Keratinocyte (primary cell): Measurements from ENCODE around the gene DCLRE1C. TPM values are rescaled to one million over a fixed set of nuclear protein-coding genes. Genes with fewer than 3 reads are reported as not detected.
A peak's percentile ranks its signal among the peaks of the same experiment; 100 is the strongest.

Experiments used
- DNase-seq: peaks from one replicate; pipeline ENCODE4 v3.0.0-alpha.2; 2011; ENCODE audit warnings: low read depth, missing footprints, low spot score
- FAIRE-seq: peaks from 2 replicates; lab custom pipeline; 2011; peaks lifted over from hg19 to GRCh38; lab: Jason Lieb, UNC
- H2AFZ ChIP-seq: 2 replicates; pipeline ENCODE4 v1.6.0; 2012; ENCODE audit warnings: low read length, control low read depth, inconsistent platforms; ENCODE audit not compliant: control insufficient read depth
- H3K27ac ChIP-seq: 2 replicates; pipeline ENCODE4 v1.5.1; 2011; ENCODE audit warnings: low read length; ENCODE audit not compliant: control insufficient read depth, insufficient read depth
- H3K27me3 ChIP-seq: 3 replicates; pipeline ENCODE4 v1.6.0; 2011; ENCODE audit warnings: low read length; ENCODE audit not compliant: control insufficient read depth, insufficient read depth; ENCODE audit errors: extremely low read depth
- H3K36me3 ChIP-seq, 2 experiments: 2 replicates in 1 of 2; 3 replicates in 1 of 2; pipeline ENCODE4 v1.5.1; 2011; ENCODE audit warnings: low read length in 2 of 2, mild to moderate bottlenecking in 1 of 2; ENCODE audit not compliant: control insufficient read depth in 2 of 2, insufficient read depth in 2 of 2; ENCODE audit errors: extremely low read depth in 1 of 2
- H3K4me1 ChIP-seq: 3 replicates; pipeline ENCODE4 v1.5.1; 2011; ENCODE audit warnings: low read length; ENCODE audit not compliant: control insufficient read depth, insufficient read depth; ENCODE audit errors: extremely low read depth
- H3K4me2 ChIP-seq: 3 replicates; pipeline ENCODE4 v1.6.0; 2011; ENCODE audit warnings: low read depth, low read length; ENCODE audit not compliant: control insufficient read depth, insufficient read depth; ENCODE audit errors: extremely low read depth
- H3K4me3 ChIP-seq, 3 experiments: fragments of 200-600 bp in 1 of 3; sonication (generic) in 1 of 3; 2 replicates in 2 of 3; 3 replicates in 1 of 3; pipeline ENCODE4 v1.5.1; 2011 to 2016; ENCODE audit warnings: low read length in 3 of 3, mild to moderate bottlenecking in 3 of 3, control low read depth in 2 of 3, inconsistent platforms in 1 of 3, low read depth in 1 of 3, mixed read lengths in 1 of 3, mixed run types in 1 of 3, moderate library complexity in 1 of 3; ENCODE audit not compliant: control insufficient read depth in 2 of 3, insufficient read depth in 2 of 3; ENCODE audit errors: extremely low read depth in 1 of 3
- H3K79me2 ChIP-seq: 2 replicates; pipeline ENCODE4 v1.6.0; 2012; ENCODE audit warnings: low read length; ENCODE audit not compliant: control insufficient read depth, insufficient read depth
- H3K9ac ChIP-seq: 3 replicates; pipeline ENCODE4 v1.6.0; 2011; ENCODE audit warnings: low read length; ENCODE audit not compliant: control insufficient read depth, insufficient read depth; ENCODE audit errors: extremely low read depth
- H3K9me1 ChIP-seq: 3 replicates; pipeline ENCODE4 v1.6.0; 2011; ENCODE audit warnings: low read length; ENCODE audit not compliant: control insufficient read depth, insufficient read depth; ENCODE audit errors: extremely low read depth
- H3K9me3 ChIP-seq: 2 replicates; pipeline ENCODE4 v1.5.1; 2012; ENCODE audit warnings: low read depth, low read length; ENCODE audit not compliant: control insufficient read depth
- H4K20me1 ChIP-seq: 3 replicates; pipeline ENCODE4 v1.6.0; 2011; ENCODE audit warnings: low read length; ENCODE audit not compliant: control insufficient read depth, insufficient read depth; ENCODE audit errors: extremely low read depth
- CTCF ChIP-seq, 3 experiments: IDR thresholded peaks in 1 of 3; conservative IDR thresholded peaks in 1 of 3; optimal IDR thresholded peaks in 1 of 3; 2 replicates in 2 of 3; 3 replicates in 1 of 3; pipeline versions ENCODE3 to v1.5.1; 2011; ENCODE audit warnings: low read length in 3 of 3, mild to moderate bottlenecking in 3 of 3, moderate library complexity in 2 of 3, control low read depth in 1 of 3, inconsistent platforms in 1 of 3; ENCODE audit not compliant: insufficient read depth in 2 of 3; ENCODE audit errors: extremely low read depth in 1 of 3
- EZH2 ChIP-seq: IDR thresholded peaks from one replicate; pipeline ENCODE4 v1.6.1; 2012; ENCODE audit warnings: inconsistent platforms, mild to moderate bottlenecking, low read length, moderate library complexity
- dilution Hi-C: fragments of 300-500 bp; cut with MboI; formaldehyde crosslinking; loops from one replicate; pipeline ENCODE4 v1.7.0; 2020; ENCODE audit warnings: low sequenced_read_pairs; ENCODE audit not compliant: extremely low pct_ligation_motif_present
- polyA plus RNA-seq, 5 experiments: library from polyadenylated mRNA; depleted of rRNA in 3 of 5; stranded (reverse) in 3 of 5; stranded (forward) in 1 of 5; unstranded in 1 of 5; fragments of >200 nt; gene quantifications; 1 replicate in 1 of 5; 2 replicates in 3 of 5; 3 replicates in 1 of 5; pipeline versions ENCODE4 v1.2.1 to v1.2.3, GENCODE V29; 2011 to 2012; ENCODE audit warnings: missing spikeins in 2 of 5, low read depth in 1 of 5, low replicate concordance in 1 of 5

DCLRE1C gene
- polyA plus RNA-seq, 1 donor (not counting 4 experiments of a cell fraction or from before 2014, with no cell fraction given): 9.1 TPM

GRCh38 chr10:14884082-14884481 lies 69.8 kb downstream of the DCLRE1C start:
- dilution Hi-C loops: no loop called here
- TF ChIP-seq CTCF (optimal IDR thresholded peaks at IDR 0.05 in 1 of 3, IDR thresholded peaks at IDR 0.05 in 1 of 3, conservative IDR thresholded peaks at IDR 0.05 in 1 of 3; ENCODE audit: extremely low read depth in 1 of 3, insufficient read depth in 2 of 3, low read length in 3 of 3): no peak
- TF ChIP-seq EZH2: no peak
- Histone ChIP-seq H3K9me3 (no peaks in the 10 kb centered on the region), H3K9ac (no peak overlapping the region), H3K36me3 (peaks cover 2 to 8% of the 10 kb centered on the region in 2 experiments), H3K27ac (no peak overlapping the region), H3K79me2 (peaks cover 81% of the 10 kb centered on the region), H3K4me2 (no peak overlapping the region), H4K20me1 (no peaks in the 10 kb centered on the region), H3K4me3 (no peak overlapping the region), H3K27me3 (no peaks in the 10 kb centered on the region), H3K9me1 (peaks cover 2% of the 10 kb centered on the region), H2AFZ (no peak overlapping the region), H3K4me1 (peaks cover 8% of the 10 kb centered on the region)
- DNase-seq: no peak
- FAIRE-seq: no peak

GRCh38 chr10:14880229-14880628 lies 73.7 kb downstream of the DCLRE1C start:
- Histone ChIP-seq H3K4me3 (peak overlapping the region; percentile 0 to 89 (median 80)), H3K36me3 (peaks cover 2 to 7% of the 10 kb centered on the region in 2 experiments), H2AFZ (peak overlapping the region; percentile 76), H3K27ac (peak overlapping the region; percentile 96), H3K9me1 (peaks cover 2% of the 10 kb centered on the region), H4K20me1 (no peaks in the 10 kb centered on the region), H3K9ac (peak overlapping the region; percentile 99), H3K4me1 (peaks cover 20% of the 10 kb centered on the region), H3K27me3 (no peaks in the 10 kb centered on the region), H3K4me2 (peak overlapping the region; percentile 97), H3K79me2 (peaks cover 77% of the 10 kb centered on the region), H3K9me3 (no peaks in the 10 kb centered on the region)
- dilution Hi-C loops: no loop called here
- TF ChIP-seq CTCF (optimal IDR thresholded peaks at IDR 0.05 in 1 of 3, IDR thresholded peaks at IDR 0.05 in 1 of 3, conservative IDR thresholded peaks at IDR 0.05 in 1 of 3; ENCODE audit: extremely low read depth in 1 of 3, insufficient read depth in 2 of 3, low read length in 3 of 3): no peak
- TF ChIP-seq EZH2: no peak
- DNase-seq (no peak), FAIRE-seq (no peak)
